Body of pancreas (tissue), 4 donors: ENCODE results near the gene STRIP1.

Experiments used
- POLR2A ChIP-seq, 3 donors: fragments of 450-650 bp; IDR thresholded peaks; one replicate each; pipeline ENCODE4 v1.6.1; 2016; ENCODE audit warnings: antibody characterized with exemption in 3 of 3, mild to moderate bottlenecking in 2 of 3
- TF ChIP-seq, protein P1 (sequence below), 7 experiments: fragments of 450-650 bp in 4 of 7; fragments of 200-600 bp in 3 of 7; sonication (generic) in 3 of 7; IDR thresholded peaks; one replicate each; pipeline ENCODE4 v1.5.1; 2016 to 2019; ENCODE audit warnings: antibody characterized with exemption in 7 of 7

DNA sequence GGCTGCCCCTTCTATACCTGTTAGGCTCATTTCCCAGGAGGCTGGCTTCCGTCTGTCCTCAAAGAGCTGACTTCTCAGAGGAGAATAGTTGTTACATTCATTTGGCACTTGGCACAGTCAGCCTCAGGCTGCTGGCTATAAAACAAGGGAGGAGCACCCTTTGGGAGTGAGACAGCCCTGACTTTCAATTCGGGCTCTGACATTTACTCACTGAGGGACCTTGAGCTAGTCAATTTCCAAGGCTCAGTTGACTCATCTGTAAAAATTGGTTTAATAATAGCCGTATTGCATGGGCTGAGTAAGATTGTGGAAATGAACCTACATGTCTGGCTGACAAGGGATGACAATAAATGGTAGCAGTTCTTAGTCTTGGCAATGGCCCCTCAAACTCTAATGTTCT lies 22.4 kb downstream of the STRIP1 start:
- TF ChIP-seq POLR2A (IDR thresholded peaks at IDR 0.05), result no peak
- TF ChIP-seq, protein P1, sequence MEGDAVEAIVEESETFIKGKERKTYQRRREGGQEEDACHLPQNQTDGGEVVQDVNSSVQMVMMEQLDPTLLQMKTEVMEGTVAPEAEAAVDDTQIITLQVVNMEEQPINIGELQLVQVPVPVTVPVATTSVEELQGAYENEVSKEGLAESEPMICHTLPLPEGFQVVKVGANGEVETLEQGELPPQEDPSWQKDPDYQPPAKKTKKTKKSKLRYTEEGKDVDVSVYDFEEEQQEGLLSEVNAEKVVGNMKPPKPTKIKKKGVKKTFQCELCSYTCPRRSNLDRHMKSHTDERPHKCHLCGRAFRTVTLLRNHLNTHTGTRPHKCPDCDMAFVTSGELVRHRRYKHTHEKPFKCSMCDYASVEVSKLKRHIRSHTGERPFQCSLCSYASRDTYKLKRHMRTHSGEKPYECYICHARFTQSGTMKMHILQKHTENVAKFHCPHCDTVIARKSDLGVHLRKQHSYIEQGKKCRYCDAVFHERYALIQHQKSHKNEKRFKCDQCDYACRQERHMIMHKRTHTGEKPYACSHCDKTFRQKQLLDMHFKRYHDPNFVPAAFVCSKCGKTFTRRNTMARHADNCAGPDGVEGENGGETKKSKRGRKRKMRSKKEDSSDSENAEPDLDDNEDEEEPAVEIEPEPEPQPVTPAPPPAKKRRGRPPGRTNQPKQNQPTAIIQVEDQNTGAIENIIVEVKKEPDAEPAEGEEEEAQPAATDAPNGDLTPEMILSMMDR (IDR thresholded peaks at IDR 0.05), result no peak
